ENCODE measurements around the gene HAX1. TPM values are rescaled to one million over a fixed set of nuclear protein-coding genes. Genes with fewer than 3 reads are reported as not detected.
"Not testable (repeated sequence)": the region's sequence is repeated elsewhere in the genome, so short reads cannot be mapped to it uniquely, and the experiment has no call there.

Gene HAX1
- polyA plus RNA-seq, 2 donors = 78.3 to 90.0 TPM

- Histone ChIP-seq H3K27ac (ENCODE audit: low read depth in 2 of 2, low read length in 1 of 2) (no peak overlapping the region), H3K36me3 (ENCODE audit: control insufficient read depth in 2 of 2, insufficient read depth in 2 of 2, low read length in 1 of 2) (no peaks in the 10 kb centered on the region), H3K4me1 (ENCODE audit: control insufficient read depth in 2 of 2, insufficient read depth in 2 of 2, low read length in 1 of 2) (no peaks in the 10 kb centered on the region), H3K27me3 (ENCODE audit: control insufficient read depth in 1 of 2, insufficient read depth in 2 of 2, low read length in 2 of 2) (no peaks in the 10 kb centered on the region), H3K4me3 (ENCODE audit: low read depth in 1 of 2, low read length in 2 of 2) (no peak overlapping the region), H3K9me3 (ENCODE audit: control insufficient read depth in 2 of 2, insufficient read depth in 1 of 2, low read depth in 1 of 2, low read length in 1 of 2) (peaks cover 0 to 2% of the 10 kb centered on the region in 2 donors)
- WGBS, 2 donors = 71 to 76% methylated on average over 9 of the region's 9 CpGs
These were observed 32.4 kb downstream of the HAX1 start for GRCh38 chr1:154304664-154305337.

GRCh38 chr1:154306151-154306550 is 33.7 kb downstream of the HAX1 start:
- 84 to 92% methylated on average over 3 of the region's 3 CpGs for WGBS, 2 donors
- Histone ChIP-seq H3K36me3 (ENCODE audit: control insufficient read depth in 2 of 2, insufficient read depth in 2 of 2, low read length in 1 of 2) (no peaks in the 10 kb centered on the region), H3K9me3 (ENCODE audit: control insufficient read depth in 2 of 2, insufficient read depth in 1 of 2, low read depth in 1 of 2, low read length in 1 of 2) (peaks cover 0 to 2% of the 10 kb centered on the region in 2 donors), H3K27ac (ENCODE audit: low read depth in 2 of 2, low read length in 1 of 2) (no peak overlapping the region), H3K4me3 (ENCODE audit: low read depth in 1 of 2, low read length in 2 of 2) (no peak overlapping the region), H3K27me3 (ENCODE audit: control insufficient read depth in 1 of 2, insufficient read depth in 2 of 2, low read length in 2 of 2) (no peaks in the 10 kb centered on the region), H3K4me1 (ENCODE audit: control insufficient read depth in 2 of 2, insufficient read depth in 2 of 2, low read length in 1 of 2) (no peaks in the 10 kb centered on the region)

GRCh38 chr1:154307670-154308270 is 35.3 kb downstream of the HAX1 start:
- not testable (repeated sequence) for H3K9me3 ChIP-seq (ENCODE audit: control insufficient read depth in 2 of 2, insufficient read depth in 1 of 2, low read depth in 1 of 2, low read length in 1 of 2); H3K4me3 ChIP-seq (ENCODE audit: low read depth in 1 of 2, low read length in 2 of 2); H3K36me3 ChIP-seq (ENCODE audit: control insufficient read depth in 2 of 2, insufficient read depth in 2 of 2, low read length in 1 of 2); H3K4me1 ChIP-seq (ENCODE audit: control insufficient read depth in 2 of 2, insufficient read depth in 2 of 2, low read length in 1 of 2); H3K27ac ChIP-seq (ENCODE audit: low read depth in 2 of 2, low read length in 1 of 2); H3K27me3 ChIP-seq (ENCODE audit: control insufficient read depth in 1 of 2, insufficient read depth in 2 of 2, low read length in 2 of 2)
- 36 to 52% methylated on average over 4 of the region's 4 CpGs for WGBS, 2 donors

- H3K36me3 ChIP-seq (ENCODE audit: control insufficient read depth in 2 of 2, insufficient read depth in 2 of 2, low read length in 1 of 2); H3K4me3 ChIP-seq (ENCODE audit: low read depth in 1 of 2, low read length in 2 of 2); H3K27me3 ChIP-seq (ENCODE audit: control insufficient read depth in 1 of 2, insufficient read depth in 2 of 2, low read length in 2 of 2); H3K4me1 ChIP-seq (ENCODE audit: control insufficient read depth in 2 of 2, insufficient read depth in 2 of 2, low read length in 1 of 2); H3K9me3 ChIP-seq (ENCODE audit: control insufficient read depth in 2 of 2, insufficient read depth in 1 of 2, low read depth in 1 of 2, low read length in 1 of 2); H3K27ac ChIP-seq (ENCODE audit: low read depth in 2 of 2, low read length in 1 of 2): not testable (repeated sequence)
- WGBS, 2 donors = 85 to 90% methylated on average over 7 of the region's 7 CpGs
These were observed 36.7 kb downstream of the HAX1 start for GRCh38 chr1:154309136-154309535.

GRCh38 chr1:154312229-154313065 is 40.0 kb downstream of the HAX1 start:
- not testable (repeated sequence) for H3K4me3 ChIP-seq (ENCODE audit: low read depth in 1 of 2, low read length in 2 of 2); H3K9me3 ChIP-seq (ENCODE audit: control insufficient read depth in 2 of 2, insufficient read depth in 1 of 2, low read depth in 1 of 2, low read length in 1 of 2); H3K27me3 ChIP-seq (ENCODE audit: control insufficient read depth in 1 of 2, insufficient read depth in 2 of 2, low read length in 2 of 2); H3K36me3 ChIP-seq (ENCODE audit: control insufficient read depth in 2 of 2, insufficient read depth in 2 of 2, low read length in 1 of 2); H3K27ac ChIP-seq (ENCODE audit: low read depth in 2 of 2, low read length in 1 of 2); H3K4me1 ChIP-seq (ENCODE audit: control insufficient read depth in 2 of 2, insufficient read depth in 2 of 2, low read length in 1 of 2)
- 77 to 87% methylated on average over 13 of the region's 13 CpGs for WGBS, 2 donors

- H3K9me3 ChIP-seq (ENCODE audit: control insufficient read depth in 2 of 2, insufficient read depth in 1 of 2, low read depth in 1 of 2, low read length in 1 of 2) = peaks cover 0 to 2% of the 10 kb centered on the region in 2 donors
- no peaks in the 10 kb centered on the region for H3K4me1 ChIP-seq (ENCODE audit: control insufficient read depth in 2 of 2, insufficient read depth in 2 of 2, low read length in 1 of 2)
- no peak overlapping the region for H3K4me3 ChIP-seq (ENCODE audit: low read depth in 1 of 2, low read length in 2 of 2)
- no peaks in the 10 kb centered on the region for H3K27me3 ChIP-seq (ENCODE audit: control insufficient read depth in 1 of 2, insufficient read depth in 2 of 2, low read length in 2 of 2)
- no peaks in the 10 kb centered on the region for H3K36me3 ChIP-seq (ENCODE audit: control insufficient read depth in 2 of 2, insufficient read depth in 2 of 2, low read length in 1 of 2)
- no peak overlapping the region for H3K27ac ChIP-seq (ENCODE audit: low read depth in 2 of 2, low read length in 1 of 2)
- WGBS, 2 donors = 80 to 84% methylated on average over 10 of the region's 10 CpGs
These were observed 40.6 kb downstream of the HAX1 start for GRCh38 chr1:154313066-154313356.

GRCh38 chr1:154314226-154314625 is 41.8 kb downstream of the HAX1 start:
- not testable (repeated sequence) for H3K27ac ChIP-seq (ENCODE audit: low read depth in 2 of 2, low read length in 1 of 2); H3K4me3 ChIP-seq (ENCODE audit: low read depth in 1 of 2, low read length in 2 of 2); H3K27me3 ChIP-seq (ENCODE audit: control insufficient read depth in 1 of 2, insufficient read depth in 2 of 2, low read length in 2 of 2); H3K9me3 ChIP-seq (ENCODE audit: control insufficient read depth in 2 of 2, insufficient read depth in 1 of 2, low read depth in 1 of 2, low read length in 1 of 2); H3K36me3 ChIP-seq (ENCODE audit: control insufficient read depth in 2 of 2, insufficient read depth in 2 of 2, low read length in 1 of 2); H3K4me1 ChIP-seq (ENCODE audit: control insufficient read depth in 2 of 2, insufficient read depth in 2 of 2, low read length in 1 of 2)
- 73 to 78% methylated on average over 3 of the region's 3 CpGs for whole genome bisulfite sequencing, 2 donors

GRCh38 chr1:154316704-154317103 is 44.3 kb downstream of the HAX1 start:
- no peak overlapping the region for H3K27ac ChIP-seq (ENCODE audit: low read depth in 2 of 2, low read length in 1 of 2)
- H3K36me3 ChIP-seq (ENCODE audit: control insufficient read depth in 2 of 2, insufficient read depth in 2 of 2, low read length in 1 of 2) = no peaks in the 10 kb centered on the region
- 84 to 88% methylated on average over 1 of the region's 1 CpG for WGBS, 2 donors

GRCh38 chr1:154318386-154318785 is 46.0 kb downstream of the HAX1 start:
- H3K27me3 ChIP-seq (ENCODE audit: control insufficient read depth in 1 of 2, insufficient read depth in 2 of 2, low read length in 2 of 2) = no peaks in the 10 kb centered on the region
- no peak overlapping the region for H3K27ac ChIP-seq (ENCODE audit: low read depth in 2 of 2, low read length in 1 of 2)
- no peaks in the 10 kb centered on the region for H3K36me3 ChIP-seq (ENCODE audit: control insufficient read depth in 2 of 2, insufficient read depth in 2 of 2, low read length in 1 of 2)
- H3K4me3 ChIP-seq (ENCODE audit: low read depth in 1 of 2, low read length in 2 of 2) = no peak overlapping the region
- H3K4me1 ChIP-seq (ENCODE audit: control insufficient read depth in 2 of 2, insufficient read depth in 2 of 2, low read length in 1 of 2) = peaks cover 0 to 3% of the 10 kb centered on the region in 2 donors
- no peaks in the 10 kb centered on the region for H3K9me3 ChIP-seq (ENCODE audit: control insufficient read depth in 2 of 2, insufficient read depth in 1 of 2, low read depth in 1 of 2, low read length in 1 of 2)
- WGBS, 2 donors = 73 to 76% methylated on average over 4 of the region's 4 CpGs

More at GRCh38 chr1:154316704-154317103, 44.3 kb downstream of the HAX1 start:
- peaks cover 0 to 3% of the 10 kb centered on the region in 2 donors for H3K4me1 ChIP-seq (ENCODE audit: control insufficient read depth in 2 of 2, insufficient read depth in 2 of 2, low read length in 1 of 2)
- H3K9me3 ChIP-seq (ENCODE audit: control insufficient read depth in 2 of 2, insufficient read depth in 1 of 2, low read depth in 1 of 2, low read length in 1 of 2) = no peaks in the 10 kb centered on the region
- H3K4me3 ChIP-seq (ENCODE audit: low read depth in 1 of 2, low read length in 2 of 2) = no peak overlapping the region
- no peaks in the 10 kb centered on the region for H3K27me3 ChIP-seq (ENCODE audit: control insufficient read depth in 1 of 2, insufficient read depth in 2 of 2, low read length in 2 of 2)
